Neural progenitor cell (in vitro differentiated cells): ENCODE results near the gene NUDT13. TPM values are rescaled to one million over a fixed set of nuclear protein-coding genes. Genes with fewer than 3 reads are reported as not detected.

Source experiments
- DNase-seq: peaks from one replicate; pipeline ENCODE4 v3.0.0-alpha.2; 2016; ENCODE audit warnings: low spot score
- H2AFZ ChIP-seq: fragments of 200-600 bp; sonication (generic); replicated peaks from 2 replicates; pipeline ENCODE4 v1.6.1; 2016; ENCODE audit warnings: antibody characterized with exemption
- H3F3A ChIP-seq: fragments of 200-600 bp; sonication (generic); 2 replicates; pipeline ENCODE4 v1.6.1; 2016; ENCODE audit warnings: antibody characterized with exemption, low read depth
- H3K27ac ChIP-seq: fragments of 200-600 bp; sonication (generic); 2 replicates; pipeline ENCODE4 v1.5.1; 2016; ENCODE audit warnings: mild to moderate bottlenecking
- H3K27me3 ChIP-seq: fragments of 200-600 bp; sonication (generic); 2 replicates; pipeline ENCODE4 v1.6.1; 2016; ENCODE audit warnings: mild to moderate bottlenecking, moderate library complexity
- H3K36me3 ChIP-seq: fragments of 200-600 bp; sonication (generic); 2 replicates; pipeline ENCODE4 v1.5.1; 2016
- H3K4me1 ChIP-seq: fragments of 200-600 bp; sonication (generic); 2 replicates; pipeline ENCODE4 v1.6.1; 2016; ENCODE audit warnings: mixed run types
- H3K4me2 ChIP-seq: fragments of 200-600 bp; sonication (generic); 2 replicates; pipeline ENCODE4 v1.6.1; 2016
- H3K4me3 ChIP-seq: fragments of 200-600 bp; sonication (generic); 2 replicates; pipeline ENCODE4 v1.5.1; 2016
- H3K79me2 ChIP-seq: fragments of 200-600 bp; sonication (generic); 2 replicates; pipeline ENCODE4 v1.6.1; 2016; ENCODE audit warnings: low read depth
- H3K9ac ChIP-seq: fragments of 200-600 bp; sonication (generic); 2 replicates; pipeline ENCODE4 v1.6.1; 2016
- H3K9me3 ChIP-seq: fragments of 200-600 bp; sonication (generic); 2 replicates; pipeline ENCODE4 v1.5.1; 2016; ENCODE audit warnings: low read depth
- H4K20me1 ChIP-seq: fragments of 200-600 bp; sonication (generic); 2 replicates; pipeline ENCODE4 v1.6.1; 2016; ENCODE audit warnings: low read depth
- H3K27ac Mint-ChIP-seq: 3 replicates; pipeline ENCODE4 v1.8.0; 2021; ENCODE audit warnings: mixed read lengths
- H3K27me3 Mint-ChIP-seq: 2 replicates; pipeline ENCODE4 v1.8.0; 2022; ENCODE audit warnings: low read depth, mild to moderate bottlenecking, inconsistent platforms, moderate library complexity, mixed read lengths; ENCODE audit not compliant: insufficient read depth
- H3K36me3 Mint-ChIP-seq: 3 replicates; pipeline ENCODE4 v1.8.0; 2021; ENCODE audit warnings: mixed read lengths
- H3K4me1 Mint-ChIP-seq: 3 replicates; pipeline ENCODE4 v1.8.0; 2021; ENCODE audit warnings: mixed read lengths
- H3K4me3 Mint-ChIP-seq: 3 replicates; pipeline ENCODE4 v1.8.0; 2021; ENCODE audit warnings: mild to moderate bottlenecking, moderate library complexity, mixed read lengths
- H3K9me3 Mint-ChIP-seq: 3 replicates; pipeline ENCODE4 v1.8.0; 2020; ENCODE audit warnings: mixed read lengths
- CTCF ChIP-seq: fragments of 200-600 bp; sonication (generic); IDR thresholded peaks from 2 replicates; pipeline ENCODE4 v1.5.1; 2017; ENCODE audit warnings: antibody characterized with exemption, mild to moderate bottlenecking
- EZH2 ChIP-seq: fragments of 200-600 bp; sonication (generic); IDR thresholded peaks from 2 replicates; pipeline ENCODE4 v1.6.1; 2017; ENCODE audit warnings: antibody characterized with exemption, mild to moderate bottlenecking, moderate library complexity
- EZH2phosphoT487 ChIP-seq: fragments of 200-600 bp; sonication (generic); IDR thresholded peaks from 2 replicates; pipeline ENCODE4 v1.6.1; 2017; ENCODE audit warnings: antibody characterized with exemption
- total RNA-seq: library from RNA; depleted of rRNA; stranded (reverse); fragments of >200 nt; gene quantifications from 2 replicates; pipeline ENCODE4 v1.2.3, GENCODE V29; 2015; ENCODE audit warnings: low replicate concordance

Gene NUDT13
- total RNA-seq, 1 donor from 2014 or later = 3.0 TPM

- Histone ChIP-seq H3K9ac (no peak overlapping the region), H3K9me3 (no peaks in the 10 kb centered on the region), H4K20me1 (no peaks in the 10 kb centered on the region), H3F3A (peaks cover 13% of the 10 kb centered on the region), H3K79me2 (no peaks in the 10 kb centered on the region), H3K27me3 (no peaks in the 10 kb centered on the region), H3K27ac (no peak overlapping the region), H3K4me1 (no peaks in the 10 kb centered on the region), H3K36me3 (no peaks in the 10 kb centered on the region), H2AFZ (no peak overlapping the region), H3K4me2 (no peak overlapping the region), H3K4me3 (no peak overlapping the region)
- Mint-ChIP-seq H3K9me3 (peaks cover 3% of the 10 kb centered on the region), H3K36me3 (peaks cover 17% of the 10 kb centered on the region), H3K27me3 (peaks cover 2% of the 10 kb centered on the region), H3K27ac (no peak overlapping the region), H3K4me1 (peaks cover 9% of the 10 kb centered on the region), H3K4me3 (no peak overlapping the region)
- no peak for TF ChIP-seq CTCF
- no peak for TF ChIP-seq EZH2phosphoT487
- TF ChIP-seq EZH2 = no peak
- no peak for DNase-seq
Observed at GRCh38 chr10:73113551-73113950, 3.3 kb downstream of the NUDT13 start.

GRCh38 chr10:73116017-73116416 lies 5.8 kb downstream of the NUDT13 start:
- H3K36me3 ChIP-seq = no peaks in the 10 kb centered on the region
- H3K27ac Mint-ChIP-seq = no peak overlapping the region
- H3K27me3 ChIP-seq = no peaks in the 10 kb centered on the region
- H3K9me3 Mint-ChIP-seq = no peaks in the 10 kb centered on the region
- TF ChIP-seq EZH2phosphoT487 (no peak), EZH2 (no peak), CTCF (no peak)
- H3K4me2 ChIP-seq = no peak overlapping the region
- H2AFZ ChIP-seq = no peak overlapping the region
- no peaks in the 10 kb centered on the region for H3K27me3 Mint-ChIP-seq
- H3K4me3 Mint-ChIP-seq = no peak overlapping the region
- no peaks in the 10 kb centered on the region for H3K9me3 ChIP-seq
- no peak overlapping the region for H3K4me3 ChIP-seq
- no peak overlapping the region for H3K9ac ChIP-seq
- no peaks in the 10 kb centered on the region for H3K36me3 Mint-ChIP-seq
- DNase-seq = no peak
- H3K4me1 Mint-ChIP-seq = peaks cover 6% of the 10 kb centered on the region
- no peaks in the 10 kb centered on the region for H3K79me2 ChIP-seq
- H3K4me1 ChIP-seq = no peaks in the 10 kb centered on the region
- H3F3A ChIP-seq = peaks cover 13% of the 10 kb centered on the region
- H3K27ac ChIP-seq = no peak overlapping the region
- no peaks in the 10 kb centered on the region for H4K20me1 ChIP-seq

- Histone ChIP-seq H3K9ac (no peak overlapping the region), H3K4me2 (no peak overlapping the region), H3K4me3 (no peak overlapping the region)
Observed at GRCh38 chr10:73117976-73118743, 7.9 kb downstream of the NUDT13 start.

More at GRCh38 chr10:73117976-73118743, 7.9 kb downstream of the NUDT13 start:
- no peaks in the 10 kb centered on the region for H3K36me3 ChIP-seq
- peak overlapping the region; percentile 83 for H3K27ac Mint-ChIP-seq
- no peak for TF ChIP-seq EZH2
- TF ChIP-seq EZH2phosphoT487 = no peak
- no peak for TF ChIP-seq CTCF
- no peaks in the 10 kb centered on the region for H3K79me2 ChIP-seq
- no peaks in the 10 kb centered on the region for H3K4me1 ChIP-seq
- H3K27me3 Mint-ChIP-seq = no peaks in the 10 kb centered on the region
- no peak overlapping the region for H3K27ac ChIP-seq
- H3F3A ChIP-seq = peaks cover 7% of the 10 kb centered on the region
- H2AFZ ChIP-seq = no peak overlapping the region
- H3K4me1 Mint-ChIP-seq = peaks cover 6% of the 10 kb centered on the region
- H3K9me3 Mint-ChIP-seq = no peaks in the 10 kb centered on the region
- H3K36me3 Mint-ChIP-seq = no peaks in the 10 kb centered on the region
- no peak overlapping the region for H3K4me3 Mint-ChIP-seq
- DNase-seq = no peak
- no peaks in the 10 kb centered on the region for H4K20me1 ChIP-seq
- H3K9me3 ChIP-seq = no peaks in the 10 kb centered on the region
- no peaks in the 10 kb centered on the region for H3K27me3 ChIP-seq
